HL-60 (cell line): Measurements from ENCODE around the gene FNIP1.

Experiments
- DNase-seq, 2 experiments: peaks; one replicate each; pipeline ENCODE4 v3.0.0-alpha.2; 2010 to 2020; ENCODE audit warnings: low read depth in 1 of 2, low spot score in 1 of 2
- H3K27ac ChIP-seq: fragments of 250-450 bp; sonication (Bioruptor Pico); replicated peaks from 2 replicates; pipeline ENCODE4 v1.5.1; 2020; ENCODE audit warnings: mild to moderate bottlenecking, moderate library complexity
- H3K27me3 ChIP-seq: fragments of 250-450 bp; sonication (Bioruptor Pico); 2 replicates; pipeline ENCODE4 v1.5.1; 2021; ENCODE audit warnings: mild to moderate bottlenecking, moderate library complexity; ENCODE audit not compliant: insufficient read depth, poor library complexity, severe bottlenecking
- H3K4me3 ChIP-seq: replicated peaks from 2 replicates; pipeline ENCODE4 v1.5.1; 2011; ENCODE audit warnings: mild to moderate bottlenecking, control low read depth, low read length; ENCODE audit not compliant: insufficient read depth
- GABPA ChIP-seq: IDR thresholded peaks from 2 replicates; pipeline ENCODE4 v1.6.1; 2012; ENCODE audit warnings: low read depth
- POLR2AphosphoS5 ChIP-seq: IDR thresholded peaks from 2 replicates; pipeline ENCODE4 v1.6.1; 2012; ENCODE audit warnings: low read depth
- SPI1 ChIP-seq: IDR thresholded peaks from 2 replicates; pipeline ENCODE4 v1.6.1; 2012; ENCODE audit warnings: low read depth, mild to moderate bottlenecking, borderline replicate concordance
- TF ChIP-seq, protein P1 (sequence below): IDR thresholded peaks from one replicate; pipeline ENCODE4 v1.5.1; 2011; ENCODE audit warnings: low read length, control low read depth, inconsistent platforms; ENCODE audit not compliant: insufficient read depth
- TF ChIP-seq, protein P2 (sequence below): IDR thresholded peaks from 2 replicates; pipeline ENCODE4 v1.6.1; 2012; ENCODE audit warnings: low read depth; ENCODE audit not compliant: insufficient replicate concordance

Gene FNIP1

DNA sequence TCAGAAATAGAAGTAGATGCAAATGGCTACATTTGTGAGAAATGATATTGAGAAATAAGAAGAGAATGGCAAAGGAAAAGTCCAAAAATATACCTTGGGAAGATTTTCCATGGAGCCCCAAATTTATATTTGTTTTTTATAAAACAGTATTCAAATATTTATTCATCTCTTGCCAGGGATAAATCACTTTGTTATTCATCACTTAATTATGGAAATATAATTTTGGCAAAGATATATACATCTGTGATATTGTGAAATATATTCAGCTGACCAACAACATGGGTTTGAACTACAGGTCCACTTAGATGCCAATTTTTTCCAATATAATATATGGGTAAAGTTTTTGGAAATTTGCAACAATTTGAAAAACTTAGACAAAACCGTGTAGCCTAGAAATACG, 142.0 kb downstream of the FNIP1 start:
- no peak overlapping the region for H3K27ac ChIP-seq
- TF ChIP-seq SPI1 (no peak), POLR2AphosphoS5 (no peak), GABPA (no peak)
- TF ChIP-seq, protein P1, sequence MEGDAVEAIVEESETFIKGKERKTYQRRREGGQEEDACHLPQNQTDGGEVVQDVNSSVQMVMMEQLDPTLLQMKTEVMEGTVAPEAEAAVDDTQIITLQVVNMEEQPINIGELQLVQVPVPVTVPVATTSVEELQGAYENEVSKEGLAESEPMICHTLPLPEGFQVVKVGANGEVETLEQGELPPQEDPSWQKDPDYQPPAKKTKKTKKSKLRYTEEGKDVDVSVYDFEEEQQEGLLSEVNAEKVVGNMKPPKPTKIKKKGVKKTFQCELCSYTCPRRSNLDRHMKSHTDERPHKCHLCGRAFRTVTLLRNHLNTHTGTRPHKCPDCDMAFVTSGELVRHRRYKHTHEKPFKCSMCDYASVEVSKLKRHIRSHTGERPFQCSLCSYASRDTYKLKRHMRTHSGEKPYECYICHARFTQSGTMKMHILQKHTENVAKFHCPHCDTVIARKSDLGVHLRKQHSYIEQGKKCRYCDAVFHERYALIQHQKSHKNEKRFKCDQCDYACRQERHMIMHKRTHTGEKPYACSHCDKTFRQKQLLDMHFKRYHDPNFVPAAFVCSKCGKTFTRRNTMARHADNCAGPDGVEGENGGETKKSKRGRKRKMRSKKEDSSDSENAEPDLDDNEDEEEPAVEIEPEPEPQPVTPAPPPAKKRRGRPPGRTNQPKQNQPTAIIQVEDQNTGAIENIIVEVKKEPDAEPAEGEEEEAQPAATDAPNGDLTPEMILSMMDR: no peak
- TF ChIP-seq, protein P2, sequence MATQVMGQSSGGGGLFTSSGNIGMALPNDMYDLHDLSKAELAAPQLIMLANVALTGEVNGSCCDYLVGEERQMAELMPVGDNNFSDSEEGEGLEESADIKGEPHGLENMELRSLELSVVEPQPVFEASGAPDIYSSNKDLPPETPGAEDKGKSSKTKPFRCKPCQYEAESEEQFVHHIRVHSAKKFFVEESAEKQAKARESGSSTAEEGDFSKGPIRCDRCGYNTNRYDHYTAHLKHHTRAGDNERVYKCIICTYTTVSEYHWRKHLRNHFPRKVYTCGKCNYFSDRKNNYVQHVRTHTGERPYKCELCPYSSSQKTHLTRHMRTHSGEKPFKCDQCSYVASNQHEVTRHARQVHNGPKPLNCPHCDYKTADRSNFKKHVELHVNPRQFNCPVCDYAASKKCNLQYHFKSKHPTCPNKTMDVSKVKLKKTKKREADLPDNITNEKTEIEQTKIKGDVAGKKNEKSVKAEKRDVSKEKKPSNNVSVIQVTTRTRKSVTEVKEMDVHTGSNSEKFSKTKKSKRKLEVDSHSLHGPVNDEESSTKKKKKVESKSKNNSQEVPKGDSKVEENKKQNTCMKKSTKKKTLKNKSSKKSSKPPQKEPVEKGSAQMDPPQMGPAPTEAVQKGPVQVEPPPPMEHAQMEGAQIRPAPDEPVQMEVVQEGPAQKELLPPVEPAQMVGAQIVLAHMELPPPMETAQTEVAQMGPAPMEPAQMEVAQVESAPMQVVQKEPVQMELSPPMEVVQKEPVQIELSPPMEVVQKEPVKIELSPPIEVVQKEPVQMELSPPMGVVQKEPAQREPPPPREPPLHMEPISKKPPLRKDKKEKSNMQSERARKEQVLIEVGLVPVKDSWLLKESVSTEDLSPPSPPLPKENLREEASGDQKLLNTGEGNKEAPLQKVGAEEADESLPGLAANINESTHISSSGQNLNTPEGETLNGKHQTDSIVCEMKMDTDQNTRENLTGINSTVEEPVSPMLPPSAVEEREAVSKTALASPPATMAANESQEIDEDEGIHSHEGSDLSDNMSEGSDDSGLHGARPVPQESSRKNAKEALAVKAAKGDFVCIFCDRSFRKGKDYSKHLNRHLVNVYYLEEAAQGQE: no peak

DNA sequence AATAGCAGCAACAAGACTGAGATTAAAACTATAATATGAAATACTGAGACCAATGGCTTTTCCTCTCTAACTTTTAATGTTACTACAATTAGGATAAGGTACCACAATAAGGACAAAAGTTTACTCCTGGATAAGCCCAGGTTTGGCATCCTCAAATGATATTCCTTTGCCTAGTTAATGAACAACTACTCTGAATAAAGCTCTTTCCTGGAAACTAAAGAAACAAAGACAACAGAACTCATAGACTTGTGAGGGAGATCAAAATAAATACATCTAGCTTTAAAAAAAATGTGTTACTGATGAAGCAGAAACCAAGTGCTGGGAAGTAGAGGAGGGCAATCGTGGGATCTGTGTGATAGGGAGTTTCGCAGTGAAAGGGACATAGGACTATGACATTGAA, 142.5 kb downstream of the FNIP1 start:
- DNase-seq: no peak
- no peaks in the 10 kb centered on the region for H3K27me3 ChIP-seq
- no peak overlapping the region for H3K4me3 ChIP-seq
- H3K27ac ChIP-seq: no peak overlapping the region
- no peak for TF ChIP-seq GABPA
- no peak for TF ChIP-seq SPI1
- TF ChIP-seq, protein P1: no peak
- TF ChIP-seq, protein P2: no peak
- TF ChIP-seq POLR2AphosphoS5: no peak

More for the DNA sequence above, 142.0 kb downstream of the FNIP1 start:
- no peak overlapping the region for H3K4me3 ChIP-seq
- no peak for DNase-seq
- no peaks in the 10 kb centered on the region for H3K27me3 ChIP-seq

DNA sequence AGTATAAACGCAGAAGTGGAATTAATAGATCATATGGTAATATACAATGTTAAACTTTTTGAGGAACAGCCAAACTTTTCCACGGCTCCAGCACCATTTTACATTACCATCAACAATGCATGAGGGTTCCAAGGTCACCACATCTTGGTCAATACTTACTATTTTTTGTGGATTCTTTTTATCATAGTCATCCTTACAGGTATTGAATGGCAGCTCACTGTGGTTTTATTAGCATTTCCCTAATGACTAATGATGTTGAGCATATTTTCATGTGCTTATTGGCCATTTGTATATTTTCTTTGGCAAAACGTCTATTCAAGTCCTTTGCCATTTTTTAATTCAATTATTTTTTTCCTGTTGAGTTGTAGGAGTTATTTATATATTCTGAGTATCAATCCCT, 147.7 kb downstream of the FNIP1 start:
- DNase-seq: no peak
- Histone ChIP-seq H3K27ac (no peak overlapping the region), H3K4me3 (no peak overlapping the region), H3K27me3 (no peaks in the 10 kb centered on the region)
- TF ChIP-seq, protein P1: no peak
- TF ChIP-seq GABPA (no peak), SPI1 (no peak), POLR2AphosphoS5 (no peak)
- TF ChIP-seq, protein P2: no peak
